GM23338 (cell line): ENCODE data around the gene SIGLEC6. TPM values are rescaled to one million over a fixed set of nuclear protein-coding genes. Genes with fewer than 3 reads are reported as not detected.

ENCODE experiments used
- ATAC-seq: fragments of 200-7000 bp; cut with Tn5 transposase; 3 replicates; pipeline ENCODE4 v1.9.1; 2020
- DNase-seq: peaks from one replicate; pipeline ENCODE4 v3.0.0-alpha.2; 2015; ENCODE audit warnings: low spot score
- H2AFZ ChIP-seq: fragments of 200-600 bp; sonication (generic); 2 replicates; pipeline ENCODE4 v1.8.0; 2016; ENCODE audit warnings: antibody characterized with exemption, mild to moderate bottlenecking, moderate library complexity
- H3F3A ChIP-seq: fragments of 200-600 bp; sonication (generic); replicated peaks from 2 replicates; pipeline ENCODE4 v1.8.0; 2017; ENCODE audit warnings: antibody characterized with exemption, mixed run types, low read depth
- H3K27ac ChIP-seq: fragments of 200-600 bp; sonication (generic); 2 replicates; pipeline ENCODE4 v1.6.1; 2016; ENCODE audit warnings: low read depth
- H3K27me3 ChIP-seq: fragments of 200-600 bp; sonication (generic); 2 replicates; pipeline ENCODE4 v1.8.0; 2016; ENCODE audit warnings: mild to moderate bottlenecking, mixed run types, moderate library complexity; ENCODE audit not compliant: insufficient read depth
- H3K36me3 ChIP-seq: fragments of 200-600 bp; sonication (generic); 2 replicates; pipeline ENCODE4 v1.8.0; 2016; ENCODE audit warnings: mild to moderate bottlenecking; ENCODE audit not compliant: insufficient read depth
- H3K4me1 ChIP-seq: fragments of 200-600 bp; sonication (generic); 2 replicates; pipeline ENCODE4 v1.8.0; 2016; ENCODE audit warnings: mild to moderate bottlenecking, moderate library complexity; ENCODE audit not compliant: insufficient read depth
- H3K4me2 ChIP-seq: fragments of 200-600 bp; sonication (generic); 2 replicates; pipeline ENCODE4 v1.7.1; 2017; ENCODE audit warnings: mixed run types
- H3K4me3 ChIP-seq: fragments of 200-600 bp; sonication (generic); 2 replicates; pipeline ENCODE4 v1.6.1; 2016; ENCODE audit warnings: mixed run types
- H3K79me2 ChIP-seq: fragments of 200-600 bp; sonication (generic); replicated peaks from 2 replicates; pipeline ENCODE4 v1.8.0; 2017; ENCODE audit warnings: mild to moderate bottlenecking; ENCODE audit not compliant: insufficient read depth
- H3K9me2 ChIP-seq: fragments of 200-600 bp; sonication (generic); 2 replicates; pipeline ENCODE4 v1.8.0; 2017; ENCODE audit not compliant: insufficient read depth
- H4K20me1 ChIP-seq: fragments of 200-600 bp; sonication (generic); replicated peaks from 2 replicates; pipeline ENCODE4 v1.8.0; 2017; ENCODE audit warnings: mild to moderate bottlenecking; ENCODE audit not compliant: insufficient read depth
- H3K27ac Mint-ChIP-seq: 2 replicates; pipeline ENCODE4 v1.8.0; 2020; ENCODE audit warnings: inconsistent platforms, mild to moderate bottlenecking, moderate library complexity, mixed read lengths
- H3K27me3 Mint-ChIP-seq: 3 replicates; pipeline ENCODE4 v1.8.0; 2022; ENCODE audit warnings: low read depth, mild to moderate bottlenecking, moderate library complexity, mixed read lengths, inconsistent platforms; ENCODE audit not compliant: insufficient read depth, poor library complexity
- H3K36me3 Mint-ChIP-seq: 3 replicates; pipeline ENCODE4 v1.8.0; 2021; ENCODE audit warnings: low read depth, mild to moderate bottlenecking, inconsistent platforms, moderate library complexity, mixed read lengths
- H3K4me1 Mint-ChIP-seq: 3 replicates; pipeline ENCODE4 v1.8.0; 2020; ENCODE audit warnings: mild to moderate bottlenecking, inconsistent platforms, mixed read lengths
- H3K4me3 Mint-ChIP-seq: 3 replicates; pipeline ENCODE4 v1.8.0; 2021; ENCODE audit warnings: moderate library complexity, mild to moderate bottlenecking, inconsistent platforms, mixed read lengths
- H3K9me3 Mint-ChIP-seq: 3 replicates; pipeline ENCODE4 v1.8.0; 2020; ENCODE audit warnings: moderate library complexity, mild to moderate bottlenecking, inconsistent platforms, mixed read lengths
- CREB1 ChIP-seq: fragments of 250-450 bp; sonication (Bioruptor Pico); IDR thresholded peaks from 2 replicates; pipeline ENCODE4 v1.5.0; 2020; ENCODE audit warnings: low read depth, mild to moderate bottlenecking, moderate library complexity
- EZH2 ChIP-seq: fragments of 200-600 bp; sonication (generic); IDR thresholded peaks from one replicate; pipeline ENCODE4 v1.8.0; 2017; ENCODE audit warnings: antibody characterized with exemption, mild to moderate bottlenecking, low read depth; ENCODE audit not compliant: unreplicated experiment
- EZH2phosphoT487 ChIP-seq: fragments of 200-600 bp; sonication (generic); IDR thresholded peaks from one replicate; pipeline ENCODE4 v1.8.1; 2018; ENCODE audit warnings: antibody characterized with exemption; ENCODE audit not compliant: unreplicated experiment
- NANOG ChIP-seq: IDR thresholded peaks from 2 replicates; pipeline ENCODE4 v1.6.1; 2016; ENCODE audit warnings: antibody characterized with exemption, borderline replicate concordance
- POLR2AphosphoS5 ChIP-seq: IDR thresholded peaks from 2 replicates; pipeline ENCODE4 v1.6.1; 2016; ENCODE audit warnings: antibody characterized with exemption, low read depth
- STAT1 ChIP-seq: IDR thresholded peaks from one replicate; pipeline ENCODE4 v1.6.1; 2016; ENCODE audit warnings: antibody characterized with exemption; ENCODE audit not compliant: unreplicated experiment
- ZNF114 ChIP-seq: fragments of 250-450 bp; sonication (Bioruptor Pico); IDR thresholded peaks from 2 replicates; pipeline ENCODE4 v1.5.0; 2020; ENCODE audit warnings: mild to moderate bottlenecking, moderate library complexity
- ZNF331 ChIP-seq: fragments of 250-450 bp; sonication (Bioruptor Pico); IDR thresholded peaks from 2 replicates; pipeline ENCODE4 v1.5.0; 2020; ENCODE audit warnings: low read depth, mild to moderate bottlenecking, moderate library complexity
- polyA plus RNA-seq: library from polyadenylated mRNA; unstranded; fragments of >200 nt; fragmentation: Nextera tagmentation; extraction: Ambion mirVana; gene quantifications from 2 replicates; pipeline ENCODE4 v1.2.1, GENCODE V29; 2016
- total RNA-seq: library from RNA; depleted of rRNA; stranded (reverse); fragments of >200 nt; shearing (Covaris generic); gene quantifications from 2 replicates; pipeline ENCODE4 v1.2.3, GENCODE V29; 2014
- TF ChIP-seq, protein P1 (sequence below), 2 experiments: fragments of 200-600 bp in 1 of 2; sonication (generic) in 1 of 2; conservative IDR thresholded peaks; 2 replicates each; pipeline versions ENCODE4 v1.5.1 to v1.6.1; 2016 to 2017; ENCODE audit warnings: antibody characterized with exemption in 2 of 2, low read depth in 2 of 2, mild to moderate bottlenecking in 2 of 2, moderate library complexity in 1 of 2
- TF ChIP-seq, protein P2 (sequence below): IDR thresholded peaks from 2 replicates; pipeline ENCODE4 v1.6.1; 2016; ENCODE audit warnings: antibody characterized with exemption

The SIGLEC6 gene
- total and polyA plus RNA-seq, 2 experiments from 2014 or later: 0.76 TPM; not detected in 1

- Histone ChIP-seq H2AFZ (no peak overlapping the region), H4K20me1 (no peaks in the 10 kb centered on the region), H3K4me3 (no peak overlapping the region), H3F3A (no peaks in the 10 kb centered on the region), H3K27me3 (no peaks in the 10 kb centered on the region), H3K4me2 (no peak overlapping the region), H3K4me1 (no peaks in the 10 kb centered on the region), H3K9me2 (no peaks in the 10 kb centered on the region), H3K36me3 (peaks cover 11% of the 10 kb centered on the region; the same call in 1 of the 2 replicates), H3K79me2 (peaks cover 12% of the 10 kb centered on the region), H3K27ac (no peak overlapping the region)
- H3K27ac Mint-ChIP-seq: no peak overlapping the region
- TF ChIP-seq, protein P1, sequence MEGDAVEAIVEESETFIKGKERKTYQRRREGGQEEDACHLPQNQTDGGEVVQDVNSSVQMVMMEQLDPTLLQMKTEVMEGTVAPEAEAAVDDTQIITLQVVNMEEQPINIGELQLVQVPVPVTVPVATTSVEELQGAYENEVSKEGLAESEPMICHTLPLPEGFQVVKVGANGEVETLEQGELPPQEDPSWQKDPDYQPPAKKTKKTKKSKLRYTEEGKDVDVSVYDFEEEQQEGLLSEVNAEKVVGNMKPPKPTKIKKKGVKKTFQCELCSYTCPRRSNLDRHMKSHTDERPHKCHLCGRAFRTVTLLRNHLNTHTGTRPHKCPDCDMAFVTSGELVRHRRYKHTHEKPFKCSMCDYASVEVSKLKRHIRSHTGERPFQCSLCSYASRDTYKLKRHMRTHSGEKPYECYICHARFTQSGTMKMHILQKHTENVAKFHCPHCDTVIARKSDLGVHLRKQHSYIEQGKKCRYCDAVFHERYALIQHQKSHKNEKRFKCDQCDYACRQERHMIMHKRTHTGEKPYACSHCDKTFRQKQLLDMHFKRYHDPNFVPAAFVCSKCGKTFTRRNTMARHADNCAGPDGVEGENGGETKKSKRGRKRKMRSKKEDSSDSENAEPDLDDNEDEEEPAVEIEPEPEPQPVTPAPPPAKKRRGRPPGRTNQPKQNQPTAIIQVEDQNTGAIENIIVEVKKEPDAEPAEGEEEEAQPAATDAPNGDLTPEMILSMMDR (conservative IDR thresholded peaks at IDR 0.05; ENCODE audit: low read depth in 2 of 2): no peak
- TF ChIP-seq, protein P2, sequence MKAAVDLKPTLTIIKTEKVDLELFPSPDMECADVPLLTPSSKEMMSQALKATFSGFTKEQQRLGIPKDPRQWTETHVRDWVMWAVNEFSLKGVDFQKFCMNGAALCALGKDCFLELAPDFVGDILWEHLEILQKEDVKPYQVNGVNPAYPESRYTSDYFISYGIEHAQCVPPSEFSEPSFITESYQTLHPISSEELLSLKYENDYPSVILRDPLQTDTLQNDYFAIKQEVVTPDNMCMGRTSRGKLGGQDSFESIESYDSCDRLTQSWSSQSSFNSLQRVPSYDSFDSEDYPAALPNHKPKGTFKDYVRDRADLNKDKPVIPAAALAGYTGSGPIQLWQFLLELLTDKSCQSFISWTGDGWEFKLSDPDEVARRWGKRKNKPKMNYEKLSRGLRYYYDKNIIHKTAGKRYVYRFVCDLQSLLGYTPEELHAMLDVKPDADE: no peak
- TF ChIP-seq CREB1 (CRISPR knock-in tag) (no peak), EZH2 (no peak), EZH2phosphoT487 (no peak), STAT1 (no peak), ZNF331 (CRISPR knock-in tag) (no peak), NANOG (no peak)
- H3K4me3 Mint-ChIP-seq: no peak overlapping the region
- ATAC-seq (no peak), DNase-seq (no peak)
- peaks cover 10% of the 10 kb centered on the region; the same call in 2 of the 3 replicates for H3K4me1 Mint-ChIP-seq
- H3K27me3 Mint-ChIP-seq: peaks cover 4% of the 10 kb centered on the region
- H3K36me3 Mint-ChIP-seq: peaks cover 19% of the 10 kb centered on the region; the same call in 2 of the 3 replicates
- no peaks in the 10 kb centered on the region for H3K9me3 Mint-ChIP-seq
Observed at GRCh38 chr19:51573331-51573730, 41.9 kb upstream of the SIGLEC6 start.

DNA sequence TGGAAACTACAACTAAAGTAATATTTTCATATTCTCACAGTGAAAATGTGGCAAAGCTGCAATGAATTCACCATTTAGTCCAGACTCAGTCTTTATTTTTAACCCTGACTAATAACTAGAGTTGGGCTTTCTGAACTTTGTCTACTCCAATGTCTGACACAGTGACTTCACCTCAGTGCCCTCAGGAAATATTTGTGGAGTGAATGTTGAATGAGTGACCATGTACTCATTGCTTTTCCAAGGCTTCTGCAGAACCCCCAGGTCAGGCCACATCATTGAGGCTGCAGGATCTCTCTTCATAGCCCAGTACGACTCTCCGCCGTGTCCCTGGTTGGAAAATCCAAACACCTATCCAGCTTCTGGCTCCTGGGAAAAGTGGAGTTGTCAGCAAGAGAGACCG lies 41.4 kb upstream of the SIGLEC6 start:
- Histone ChIP-seq H3K9me2 (no peaks in the 10 kb centered on the region), H3K79me2 (peaks cover 12% of the 10 kb centered on the region), H3K4me1 (no peaks in the 10 kb centered on the region), H3K4me3 (no peak overlapping the region), H3K4me2 (no peak overlapping the region), H3K27me3 (no peaks in the 10 kb centered on the region), H4K20me1 (no peaks in the 10 kb centered on the region), H3K27ac (no peak overlapping the region), H3F3A (no peaks in the 10 kb centered on the region), H2AFZ (no peak overlapping the region), H3K36me3 (peaks cover 11% of the 10 kb centered on the region; the same call in 1 of the 2 replicates)
- ATAC-seq (no peak), DNase-seq (no peak)
- Mint-ChIP-seq H3K27ac (no peak overlapping the region), H3K9me3 (no peaks in the 10 kb centered on the region), H3K36me3 (peaks cover 19% of the 10 kb centered on the region; the same call in 2 of the 3 replicates), H3K27me3 (peaks cover 4% of the 10 kb centered on the region), H3K4me3 (no peak overlapping the region), H3K4me1 (peaks cover 10% of the 10 kb centered on the region; the same call in 2 of the 3 replicates)
- TF ChIP-seq ZNF114: no peak
- TF ChIP-seq POLR2AphosphoS5: no peak
- no peak for TF ChIP-seq CREB1 (CRISPR knock-in tag)
- TF ChIP-seq EZH2: no peak
- TF ChIP-seq ZNF331 (CRISPR knock-in tag): no peak
- TF ChIP-seq, protein P1 (conservative IDR thresholded peaks at IDR 0.05; ENCODE audit: low read depth in 2 of 2): no peak
